ENCODE data around the gene NFE2L3. TPM values are rescaled to one million over a fixed set of nuclear protein-coding genes. Genes with fewer than 3 reads are reported as not detected.
"Not testable (repeated sequence)": the region's sequence is repeated elsewhere in the genome, so short reads cannot be mapped to it uniquely, and the experiment has no call there.

Gene NFE2L3
- 10 to 100 TPM; 21.5 to 24.0 TPM for total RNA-seq

GRCh38 chr7:26151953-26152781 lies at the start of gene NFE2L3:
TSS of gene NFE2L3 (plus strand) at chr7:26152198. CDS start at chr7:26152499, 301 bp downstream.
- peaks cover 55% of the 10 kb centered on the region for H3K4me1 Mint-ChIP-seq
- peak; percentile 88 for DNase-seq
- H3K27ac Mint-ChIP-seq = peak within 1 kb of the TSS; percentile 97
- H3K36me3 Mint-ChIP-seq (ENCODE audit: low read depth) = peaks cover 18% of the 10 kb centered on the region
- ChIA-PET POLR2A (interaction anchor here (0.8 to 14.1 kb wide), 19 partner anchors 9 to 259 kb away, joined by 3 to 406 read pairs (median 5); partner anchors contain the start of genes CBX3, HNRNPA2B1 and SNX10), CTCF (interaction anchor here (0.9 to 2.0 kb wide), 19 partner anchors 9 to 260 kb away, joined by 3 to 11 read pairs (median 5); partner anchors contain the start of gene CBX3)
- H3K4me3 Mint-ChIP-seq = peak within 1 kb of the TSS; percentile 94
- no peaks in the 10 kb centered on the region for H3K9me3 Mint-ChIP-seq
- no peaks in the 10 kb centered on the region for H3K27me3 Mint-ChIP-seq

GRCh38 chr7:26103596-26103995 lies 48.4 kb upstream of the NFE2L3 start:
- H3K27me3 Mint-ChIP-seq = no peaks in the 10 kb centered on the region
- POLR2A ChIA-PET = interaction anchor here (0.6 kb wide), 1 partner anchor 24 kb away, joined by 3 read pairs; no protein-coding TSS in a partner anchor
- no peak for DNase-seq
- no peaks in the 10 kb centered on the region for H3K9me3 Mint-ChIP-seq
- no peak overlapping the region for H3K27ac Mint-ChIP-seq
- CTCF ChIA-PET = interaction anchor here (1.6 to 1.7 kb wide), 2 partner anchors 11 to 13 kb away, joined by 4 to 5 read pairs; no protein-coding TSS in a partner anchor
- H3K4me1 Mint-ChIP-seq = peaks cover 8% of the 10 kb centered on the region
- H3K4me3 Mint-ChIP-seq = no peak overlapping the region
- no peaks in the 10 kb centered on the region for H3K36me3 Mint-ChIP-seq (ENCODE audit: low read depth)

GRCh38 chr7:26105236-26105635 lies 46.8 kb upstream of the NFE2L3 start:
- no peak overlapping the region for H3K27ac Mint-ChIP-seq
- H3K27me3 Mint-ChIP-seq = no peaks in the 10 kb centered on the region
- no peak overlapping the region for H3K4me3 Mint-ChIP-seq
- CTCF ChIA-PET = interaction anchor here (0.6 to 1.7 kb wide), 4 partner anchors 13 to 22 kb away, joined by 3 to 4 read pairs (median 4); no protein-coding TSS in a partner anchor
- peaks cover 8% of the 10 kb centered on the region for H3K4me1 Mint-ChIP-seq
- POLR2A ChIA-PET = no interaction called here
- no peaks in the 10 kb centered on the region for H3K9me3 Mint-ChIP-seq
- H3K36me3 Mint-ChIP-seq (ENCODE audit: low read depth) = no peaks in the 10 kb centered on the region
- no peak for DNase-seq

- no peak for DNase-seq
- Mint-ChIP-seq H3K27ac (no peak overlapping the region), H3K4me1 (peaks cover 8% of the 10 kb centered on the region), H3K27me3 (no peaks in the 10 kb centered on the region), H3K36me3 (ENCODE audit: low read depth) (no peaks in the 10 kb centered on the region), H3K9me3 (no peaks in the 10 kb centered on the region), H3K4me3 (no peak overlapping the region)
- ChIA-PET CTCF (interaction anchor here (0.6 to 1.7 kb wide), 3 partner anchors 15 to 24 kb away, joined by 3 to 4 read pairs (median 4); no protein-coding TSS in a partner anchor), POLR2A (no interaction called here)
Measured at GRCh38 chr7:26105931-26106330, 46.1 kb upstream of the NFE2L3 start.

- POLR2A ChIA-PET = no interaction called here
- DNase-seq = no peak
- Mint-ChIP-seq H3K27me3 (peaks cover 2% of the 10 kb centered on the region), H3K9me3 (no peaks in the 10 kb centered on the region), H3K27ac (no peak overlapping the region), H3K36me3 (ENCODE audit: low read depth) (no peaks in the 10 kb centered on the region), H3K4me1 (peaks cover 3% of the 10 kb centered on the region), H3K4me3 (no peak overlapping the region)
- CTCF ChIA-PET = interaction anchor here (0.7 to 1.4 kb wide), 5 partner anchors 21 to 220 kb away, joined by 3 to 6 read pairs (median 3); no protein-coding TSS in a partner anchor
Measured at GRCh38 chr7:26112203-26112740, 39.7 kb upstream of the NFE2L3 start.

GRCh38 chr7:26115650-26116049 lies 36.3 kb upstream of the NFE2L3 start:
- Mint-ChIP-seq H3K9me3 (no peaks in the 10 kb centered on the region), H3K27me3 (peaks cover 2% of the 10 kb centered on the region), H3K4me3 (no peak overlapping the region), H3K27ac (no peak overlapping the region), H3K4me1 (peaks cover 7% of the 10 kb centered on the region), H3K36me3 (ENCODE audit: low read depth) (no peaks in the 10 kb centered on the region)
- ChIA-PET CTCF (no interaction called here), POLR2A (no interaction called here)
- DNase-seq = no peak

GRCh38 chr7:26117142-26117807 lies 34.7 kb upstream of the NFE2L3 start:
- DNase-seq = no peak
- H3K4me1 Mint-ChIP-seq = peaks cover 5% of the 10 kb centered on the region
- no peaks in the 10 kb centered on the region for H3K36me3 Mint-ChIP-seq (ENCODE audit: low read depth)
- no peaks in the 10 kb centered on the region for H3K9me3 Mint-ChIP-seq
- H3K27ac Mint-ChIP-seq = no peak overlapping the region
- H3K27me3 Mint-ChIP-seq = peaks cover 2% of the 10 kb centered on the region
- H3K4me3 Mint-ChIP-seq = no peak overlapping the region
- POLR2A ChIA-PET = no interaction called here
- CTCF ChIA-PET = no interaction called here

GRCh38 chr7:26117970-26118369 lies 34.0 kb upstream of the NFE2L3 start:
- ChIA-PET POLR2A (interaction anchor here (1.2 kb wide), 1 partner anchor 14 kb away, joined by 3 read pairs; no protein-coding TSS in a partner anchor), CTCF (interaction anchor here (0.9 kb wide), 1 partner anchor 9 kb away, joined by 3 read pairs; no protein-coding TSS in a partner anchor)
- no peak overlapping the region for H3K4me3 Mint-ChIP-seq
- no peaks in the 10 kb centered on the region for H3K36me3 Mint-ChIP-seq (ENCODE audit: low read depth)
- peaks cover 2% of the 10 kb centered on the region for H3K27me3 Mint-ChIP-seq
- no peak for DNase-seq
- peaks cover 6% of the 10 kb centered on the region for H3K4me1 Mint-ChIP-seq
- no peaks in the 10 kb centered on the region for H3K9me3 Mint-ChIP-seq
- no peak overlapping the region for H3K27ac Mint-ChIP-seq

GRCh38 chr7:26122745-26123144 lies 29.3 kb upstream of the NFE2L3 start:
- H3K27me3 Mint-ChIP-seq = peaks cover 7% of the 10 kb centered on the region
- no peak for DNase-seq
- no peaks in the 10 kb centered on the region for H3K9me3 Mint-ChIP-seq
- no peak overlapping the region for H3K4me3 Mint-ChIP-seq
- POLR2A ChIA-PET = no interaction called here
- no peak overlapping the region for H3K27ac Mint-ChIP-seq
- no peaks in the 10 kb centered on the region for H3K36me3 Mint-ChIP-seq (ENCODE audit: low read depth)
- peaks cover 3% of the 10 kb centered on the region for H3K4me1 Mint-ChIP-seq
- CTCF ChIA-PET = no interaction called here

- H3K4me3 Mint-ChIP-seq; H3K27me3 Mint-ChIP-seq; DNase-seq; H3K9me3 Mint-ChIP-seq; H3K4me1 Mint-ChIP-seq; POLR2A ChIA-PET; CTCF ChIA-PET; H3K36me3 Mint-ChIP-seq (ENCODE audit: low read depth); H3K27ac Mint-ChIP-seq: not testable (repeated sequence)
Measured at GRCh38 chr7:26124775-26125174, 27.2 kb upstream of the NFE2L3 start.

GRCh38 chr7:26127411-26127810 lies 24.6 kb upstream of the NFE2L3 start:
- Mint-ChIP-seq H3K27ac (no peak overlapping the region), H3K27me3 (peaks cover 18% of the 10 kb centered on the region), H3K4me1 (peaks cover 3% of the 10 kb centered on the region), H3K9me3 (no peaks in the 10 kb centered on the region), H3K4me3 (no peak overlapping the region), H3K36me3 (ENCODE audit: low read depth) (no peaks in the 10 kb centered on the region)
- CTCF ChIA-PET = interaction anchor here (1.1 kb wide), 1 partner anchor 235 kb away, joined by 3 read pairs; no protein-coding TSS in a partner anchor
- no peak for DNase-seq
- POLR2A ChIA-PET = interaction anchor here (1.5 kb wide), 1 partner anchor 14 kb away, joined by 3 read pairs; no protein-coding TSS in a partner anchor

GRCh38 chr7:26131056-26131589 lies 20.9 kb upstream of the NFE2L3 start:
- DNase-seq = no peak
- Mint-ChIP-seq H3K4me3 (no peak overlapping the region), H3K36me3 (ENCODE audit: low read depth) (no peaks in the 10 kb centered on the region), H3K27ac (no peak overlapping the region), H3K4me1 (no peaks in the 10 kb centered on the region), H3K9me3 (no peaks in the 10 kb centered on the region), H3K27me3 (peaks cover 26% of the 10 kb centered on the region)
- POLR2A ChIA-PET = no interaction called here
- CTCF ChIA-PET = interaction anchor here (1.0 to 1.3 kb wide), 2 partner anchors 40 to 239 kb away, joined by 3 to 5 read pairs; no protein-coding TSS in a partner anchor
